Measurements from ENCODE around the gene NTM. TPM values are rescaled to one million over a fixed set of nuclear protein-coding genes. Genes with fewer than 3 reads are reported as not detected.

NTM gene
- total and polyA plus RNA-seq, 2 of the 8 experiments (the other 6 are each of a cell fraction or from before 2014, with no cell fraction given), result 13.4 to 20.0 TPM

DNA sequence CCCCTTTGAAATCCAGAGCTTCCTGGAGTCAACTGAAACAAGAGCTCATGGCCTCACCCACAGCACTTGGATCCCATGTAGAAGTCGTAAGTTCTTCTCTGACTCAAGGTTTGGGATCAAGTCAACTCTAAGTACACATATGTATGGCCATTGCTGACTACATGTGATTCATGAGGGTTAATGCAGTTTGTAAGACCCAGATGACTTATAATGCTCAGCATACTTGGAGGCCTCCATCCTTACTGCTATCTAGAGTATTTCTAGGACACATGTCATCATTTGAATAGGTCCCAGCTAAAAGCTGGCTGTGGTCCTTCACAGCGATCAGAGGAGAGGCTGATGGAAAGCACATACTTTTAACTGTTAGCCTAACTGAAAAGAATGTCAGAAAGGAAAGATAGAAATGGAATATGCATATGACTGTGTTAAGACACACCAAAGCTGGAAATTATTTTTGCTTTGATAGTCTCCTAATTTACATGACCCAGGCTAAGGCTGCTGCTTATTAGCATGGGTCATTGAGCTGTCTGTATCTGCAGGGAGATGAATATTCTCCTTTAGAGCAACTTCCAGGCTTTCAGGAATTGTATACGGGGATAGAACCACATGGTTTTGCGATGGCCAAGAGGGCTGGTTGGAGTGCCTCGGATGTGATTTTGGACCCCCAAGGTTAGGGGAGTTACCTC is 76.3 kb downstream of the NTM start:
- Histone ChIP-seq H4K8ac (ENCODE audit: extremely low read depth, insufficient read depth, low read length) (no peak overlapping the region), H2BK120ac (replicated peaks; ENCODE audit: low read depth, low read length) (no peak overlapping the region), H3K27me3 (replicated peaks in 1 of 4; ENCODE audit: control insufficient read depth in 3 of 4, extremely low read depth in 1 of 4, insufficient read depth in 3 of 4, low read length in 3 of 4) (no peaks in the 10 kb centered on the region), H3K79me2 (ENCODE audit: control insufficient read depth in 1 of 2, insufficient read depth in 2 of 2, low read length in 2 of 2) (no peaks in the 10 kb centered on the region), H3K23me2 (ENCODE audit: low read depth, low read length) (no peaks in the 10 kb centered on the region), H2BK12ac (ENCODE audit: low read depth, low read length) (no peak overlapping the region), H3K36me3 (ENCODE audit: control insufficient read depth in 2 of 4, insufficient read depth in 4 of 4, low read length in 3 of 4) (no peaks in the 10 kb centered on the region), H2AK5ac (ENCODE audit: low read depth, low read length) (no peak overlapping the region), H2BK5ac (ENCODE audit: low read depth, low read length) (no peak overlapping the region), H3K9me3 (ENCODE audit: insufficient read depth in 2 of 2, low read depth in 1 of 2, low read length in 1 of 2) (peaks cover 0 to 3% of the 10 kb centered on the region in 2 experiments; a peak in 1 of 4 replicates), H3K18ac (ENCODE audit: extremely low read depth, low read length) (no peak overlapping the region), H3K4ac (replicated peaks; ENCODE audit: insufficient read length, low read depth, low read length) (no peak overlapping the region), H4K91ac (replicated peaks; ENCODE audit: insufficient read length, low read length) (no peak overlapping the region), H3K4me3 (ENCODE audit: extremely low read depth in 1 of 4, insufficient read depth in 2 of 4, low read depth in 3 of 4, low read length in 4 of 4) (no peak overlapping the region), H4K5ac (ENCODE audit: insufficient read length, low read depth, low read length) (no peak overlapping the region), H3K4me2 (ENCODE audit: insufficient read depth in 1 of 2, low read depth in 2 of 2, low read length in 2 of 2) (no peak overlapping the region), H3K56ac (replicated peaks; ENCODE audit: insufficient read length, low read depth, low read length) (no peak overlapping the region), H2AFZ (ENCODE audit: low read length) (no peak overlapping the region), H2BK20ac (ENCODE audit: low read length) (no peak overlapping the region), H3K79me1 (ENCODE audit: low read depth, low read length) (no peaks in the 10 kb centered on the region), H3K9ac (replicated peaks in 1 of 4; ENCODE audit: extremely low read depth in 1 of 4, low read depth in 3 of 4, low read length in 3 of 4) (no peak overlapping the region), H3K27ac (ENCODE audit: low read depth, low read length) (no peak overlapping the region), H2BK15ac (ENCODE audit: low read length) (no peak overlapping the region), H3K14ac (ENCODE audit: insufficient read length) (no peak overlapping the region), H3K23ac (ENCODE audit: insufficient read length) (no peak overlapping the region), H4K20me1 (replicated peaks in 1 of 2; ENCODE audit: control insufficient read depth in 1 of 2, insufficient read depth in 2 of 2, low read length in 2 of 2) (no peaks in the 10 kb centered on the region), H3K4me1 (replicated peaks in 1 of 4; ENCODE audit: control insufficient read depth in 3 of 4, insufficient read depth in 4 of 4, low read length in 3 of 4) (peaks cover 0 to 6% (median 0%) of the 10 kb centered on the region in 4 experiments; a peak in 1 of 7 replicates)
- DNase-seq (ENCODE audit: low read depth in 1 of 2, low spot score in 2 of 2) (no peak), FAIRE-seq (no peak)
- POLR2A ChIA-PET (ENCODE audit: partially characterized antibody), result no interaction called here
- CTCF ChIA-PET (ENCODE audit: partially characterized antibody), result interaction anchor here (0.6 to 13.1 kb wide), 9 partner anchors 9 to 455 kb away, joined by 3 to 149 read pairs (median 4); no protein-coding TSS in a partner anchor
- WGBS, 2 experiments (ENCODE audit: extremely low coverage in 1 of 2, insufficient coverage in 1 of 2, insufficient read length in 1 of 2, insufficient replicate concordance in 2 of 2, low coverage in 1 of 2, low lambda C conversion rate in 2 of 2, missing lambda C conversion rate in 1 of 2), result 92% methylated on average over 5 of the region's 5 CpGs; no CpG with 5 or more reads in 1 of the 2 experiments
- no peak for TF ChIP-seq CHD2 (IDR thresholded peaks at IDR 0.05; ENCODE audit: low read length)
- TF ChIP-seq SIRT6 (IDR thresholded peaks at IDR 0.05; ENCODE audit: low read length), result no peak
- no peak for TF ChIP-seq TEAD4 (IDR thresholded peaks at IDR 0.05; ENCODE audit: low read depth, low read length)
- no peak for TF ChIP-seq CEBPB (IDR thresholded peaks at IDR 0.05; ENCODE audit: low read depth, low read length)
- no peak for TF ChIP-seq POLR2A (IDR thresholded peaks at IDR 0.05; ENCODE audit: control extremely low read depth in 1 of 2, low read depth in 2 of 2, low read length in 2 of 2)
- TF ChIP-seq, protein P1, sequence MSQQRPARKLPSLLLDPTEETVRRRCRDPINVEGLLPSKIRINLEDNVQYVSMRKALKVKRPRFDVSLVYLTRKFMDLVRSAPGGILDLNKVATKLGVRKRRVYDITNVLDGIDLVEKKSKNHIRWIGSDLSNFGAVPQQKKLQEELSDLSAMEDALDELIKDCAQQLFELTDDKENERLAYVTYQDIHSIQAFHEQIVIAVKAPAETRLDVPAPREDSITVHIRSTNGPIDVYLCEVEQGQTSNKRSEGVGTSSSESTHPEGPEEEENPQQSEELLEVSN (IDR thresholded peaks at IDR 0.05), result no peak
- no peak for TF ChIP-seq BCL11A (IDR thresholded peaks at IDR 0.05; ENCODE audit: low read depth in 2 of 2, low read length in 2 of 2)
- no peak for TF ChIP-seq BACH1 (IDR thresholded peaks at IDR 0.05; ENCODE audit: low read length)
- no peak for TF ChIP-seq SAP30 (IDR thresholded peaks at IDR 0.05; ENCODE audit: insufficient read depth, insufficient replicate concordance, low read length)
- TF ChIP-seq SP4 (IDR thresholded peaks at IDR 0.05; ENCODE audit: low read length), result no peak
- no peak for TF ChIP-seq RNF2 (IDR thresholded peaks at IDR 0.05; ENCODE audit: borderline replicate concordance, low read depth, low read length, missing control alignments, poor library complexity, severe bottlenecking)
- no peak for TF ChIP-seq EZH2 (IDR thresholded peaks at IDR 0.05; ENCODE audit: low read depth, low read length, severe bottlenecking)
